Measurements from ENCODE around the gene SLC6A9. TPM values are rescaled to one million over a fixed set of nuclear protein-coding genes. Genes with fewer than 3 reads are reported as not detected.

SLC6A9 gene
- polyA plus RNA-seq (ENCODE audit: insufficient read length in 4 of 4): 1 to 10 TPM; 5.6 to 8.9 (median 7.7) TPM

DNA sequence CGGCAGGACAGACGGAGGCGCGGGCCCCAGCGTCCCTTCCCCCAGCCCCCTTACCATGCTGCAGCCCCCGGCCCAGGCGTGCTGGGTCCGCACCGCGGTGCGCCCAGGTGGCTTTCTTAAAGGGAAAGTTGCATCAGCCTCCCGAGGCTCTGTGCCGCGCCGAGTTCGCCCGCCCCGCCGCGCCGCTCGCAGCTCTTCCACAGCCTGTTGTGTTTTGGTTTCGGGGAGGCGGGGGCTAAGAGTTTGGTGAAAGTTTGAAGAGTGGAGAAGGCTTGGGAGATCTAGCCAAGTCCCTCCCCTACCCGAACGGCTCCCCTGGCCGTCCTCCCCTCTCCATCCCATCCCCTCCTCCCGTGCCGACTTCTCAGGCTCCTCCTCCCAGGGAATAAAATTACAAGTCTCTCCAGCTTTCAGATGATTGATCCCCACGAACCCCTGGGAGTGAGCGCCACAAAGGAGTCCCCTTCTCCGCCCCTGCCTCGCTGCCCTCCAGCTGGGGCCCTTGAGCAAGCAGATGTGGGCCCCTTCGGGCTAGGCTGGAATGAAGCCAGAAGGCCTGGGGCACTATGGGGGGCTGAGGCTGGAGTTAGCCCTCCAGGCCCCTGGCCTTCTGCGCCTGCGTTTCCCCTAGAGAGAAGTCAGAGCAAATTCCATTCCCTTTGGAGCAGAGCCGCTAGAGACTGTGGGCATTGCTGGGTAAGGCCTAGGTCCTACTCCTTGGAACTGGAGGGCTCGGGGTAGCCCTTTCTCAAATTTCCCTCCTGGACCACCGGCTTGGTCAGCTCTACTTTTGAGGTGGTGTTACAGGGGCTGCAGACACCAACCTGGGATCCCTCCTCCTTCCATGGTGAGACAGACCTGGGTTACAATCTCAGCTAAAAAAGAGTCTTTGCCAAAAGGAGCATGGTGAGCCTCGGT lies at the start of gene SLC6A9:
Gene SLC6A9 (minus strand): TSS at position 211 of the 918 bp plus-strand sequence. CDS start 7,185 bp downstream, outside the sequence.
- DNase-seq (ENCODE audit: low read depth in 4 of 4, low spot score in 3 of 4): peak in 3 of 4 donors; percentile 32 to 51 (median 42)

DNA sequence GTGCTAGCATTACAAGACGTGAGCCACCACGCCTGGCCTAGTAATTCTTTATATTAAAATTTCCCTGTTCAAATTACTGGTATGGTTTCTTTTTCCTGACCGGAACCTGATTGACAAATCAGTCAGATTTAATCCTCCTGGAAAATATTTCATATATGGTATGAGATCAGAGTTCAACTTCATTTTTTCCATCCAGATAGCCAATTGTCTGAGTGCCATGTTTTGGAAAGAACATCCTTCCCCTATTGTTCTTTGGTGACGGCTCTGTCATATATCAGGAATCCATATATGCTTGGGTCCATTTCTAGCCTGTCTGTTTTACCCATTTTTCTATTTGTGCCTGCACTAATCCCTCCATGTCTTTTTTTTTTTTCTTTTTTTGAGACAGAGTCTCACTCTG lies 48.3 kb upstream of the SLC6A9 start:
- DNase-seq (ENCODE audit: low read depth in 4 of 4, low spot score in 3 of 4): no peak

DNA sequence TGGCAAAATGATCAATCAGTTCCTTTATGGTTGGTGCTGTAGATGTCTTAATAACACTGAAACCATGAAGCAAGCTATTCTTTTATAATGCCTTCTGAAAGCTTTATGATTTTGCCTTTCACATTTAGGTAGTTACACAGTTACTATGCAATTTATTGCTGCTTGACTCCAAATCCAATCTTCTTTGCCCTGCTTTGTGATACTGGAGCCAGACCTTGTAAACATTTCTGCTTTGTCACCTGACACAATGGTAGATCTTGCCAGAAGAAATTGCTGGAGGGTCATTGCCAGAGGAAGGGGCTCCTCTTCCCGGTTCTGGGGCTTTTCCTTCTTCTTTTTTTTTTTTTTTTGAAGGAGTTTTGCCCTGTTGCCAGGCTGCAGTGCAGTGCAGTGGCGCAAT lies 46.8 kb upstream of the SLC6A9 start:
- DNase-seq (ENCODE audit: low read depth in 4 of 4, low spot score in 3 of 4): no peak

DNA sequence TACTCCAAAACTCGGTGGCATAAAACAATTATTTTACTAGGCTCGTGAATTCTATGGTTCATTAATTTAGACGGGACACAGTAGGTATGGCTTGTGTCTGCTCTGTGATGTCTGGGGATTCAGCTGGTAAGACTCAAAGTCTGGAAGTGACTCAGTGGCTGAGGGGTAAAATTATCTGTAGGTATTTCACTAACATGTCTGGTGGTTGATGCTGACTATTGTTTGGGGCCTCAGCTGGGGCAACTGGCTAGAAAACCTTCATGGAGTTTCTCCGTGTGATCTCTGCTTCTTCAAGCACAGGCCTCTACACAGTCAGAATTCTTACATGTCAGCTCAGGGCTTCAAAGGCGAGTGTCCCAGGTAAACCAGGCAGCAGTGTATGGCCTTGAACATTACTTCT lies 46.2 kb upstream of the SLC6A9 start:
- DNase-seq (ENCODE audit: low read depth in 4 of 4, low spot score in 3 of 4): no peak

DNA sequence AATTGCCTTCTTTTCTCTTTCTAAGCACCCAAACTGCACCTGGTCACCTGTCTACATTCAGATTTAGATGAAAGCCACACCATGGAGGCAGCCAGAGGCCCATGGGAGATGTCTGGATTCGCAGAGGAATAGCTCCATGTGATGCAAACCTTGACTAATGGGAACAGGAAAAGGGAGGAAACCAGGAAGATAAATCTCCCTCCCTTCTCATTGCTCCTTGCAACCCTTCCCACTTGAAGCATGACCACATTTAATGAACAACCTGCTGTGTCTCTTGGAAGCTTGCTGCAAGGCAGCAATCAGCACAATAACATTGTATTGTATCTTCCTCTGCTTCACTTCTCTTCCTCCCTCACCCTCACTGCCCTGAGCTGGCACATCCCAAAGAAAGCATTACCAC lies 44.8 kb upstream of the SLC6A9 start:
- peak in 3 of 4 donors; percentile 31 to 52 (median 45) for DNase-seq (ENCODE audit: low read depth in 4 of 4, low spot score in 3 of 4)

DNA sequence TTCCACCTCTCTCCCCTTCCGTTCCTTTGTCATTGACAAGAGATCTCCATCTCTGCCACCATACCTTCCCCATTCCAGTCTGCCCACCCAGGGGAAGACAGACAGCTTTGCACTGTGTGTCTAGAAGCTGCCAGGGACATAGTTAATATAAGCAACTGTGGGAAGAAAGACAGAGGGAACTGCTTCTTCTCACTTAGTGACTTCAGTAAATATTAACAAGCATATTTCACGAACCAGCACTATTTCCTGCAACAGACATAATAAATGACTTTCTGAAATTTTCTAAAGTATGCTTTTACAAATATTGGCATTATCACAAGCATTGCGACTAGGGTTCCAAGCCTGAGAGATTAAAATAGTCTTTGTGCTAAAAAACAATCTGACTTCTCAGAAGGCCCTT lies 43.2 kb upstream of the SLC6A9 start:
- DNase-seq (ENCODE audit: low read depth in 4 of 4, low spot score in 3 of 4): no peak

DNA sequence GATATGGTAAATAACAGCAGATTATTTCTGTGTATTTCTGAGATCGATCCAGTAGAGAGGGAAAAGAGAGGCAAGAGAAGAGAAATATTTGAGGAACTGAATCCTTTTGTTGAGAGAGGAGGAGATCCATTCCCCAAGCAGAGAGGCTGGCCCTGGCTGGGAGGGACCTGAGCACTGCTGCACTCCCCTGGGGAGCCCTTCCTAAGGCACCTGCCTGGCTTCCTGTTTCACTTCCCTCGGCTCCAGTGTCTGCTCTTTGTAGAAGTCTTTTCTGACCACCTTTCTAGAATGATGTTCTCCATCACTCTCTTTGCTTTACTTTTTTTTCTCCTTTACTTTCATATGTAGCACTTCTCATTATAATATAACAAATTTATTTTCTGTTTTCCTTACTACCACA lies 42.3 kb upstream of the SLC6A9 start:
- DNase-seq (ENCODE audit: low read depth in 4 of 4, low spot score in 3 of 4): no peak

DNA sequence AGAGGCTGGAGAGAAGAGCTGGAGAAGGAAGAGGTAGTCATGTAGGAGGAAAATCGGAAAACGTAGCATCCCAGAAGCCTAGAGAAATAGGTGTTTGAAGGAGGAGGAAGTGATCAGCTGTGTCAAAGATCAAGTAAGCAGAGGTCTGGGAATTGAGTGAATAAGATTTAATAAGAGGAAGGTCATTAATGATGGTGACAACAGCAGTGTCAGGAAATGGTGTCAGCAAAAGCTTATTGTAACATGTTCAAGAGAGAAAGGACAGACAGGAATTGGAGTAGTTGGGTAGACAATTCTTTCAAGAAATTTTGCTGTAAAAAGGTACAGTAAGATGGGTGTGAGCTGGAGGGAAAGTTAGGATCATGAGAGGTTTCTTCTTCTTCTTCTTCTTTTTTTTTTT lies 41.6 kb upstream of the SLC6A9 start:
- DNase-seq (ENCODE audit: low read depth in 4 of 4, low spot score in 3 of 4): no peak

DNA sequence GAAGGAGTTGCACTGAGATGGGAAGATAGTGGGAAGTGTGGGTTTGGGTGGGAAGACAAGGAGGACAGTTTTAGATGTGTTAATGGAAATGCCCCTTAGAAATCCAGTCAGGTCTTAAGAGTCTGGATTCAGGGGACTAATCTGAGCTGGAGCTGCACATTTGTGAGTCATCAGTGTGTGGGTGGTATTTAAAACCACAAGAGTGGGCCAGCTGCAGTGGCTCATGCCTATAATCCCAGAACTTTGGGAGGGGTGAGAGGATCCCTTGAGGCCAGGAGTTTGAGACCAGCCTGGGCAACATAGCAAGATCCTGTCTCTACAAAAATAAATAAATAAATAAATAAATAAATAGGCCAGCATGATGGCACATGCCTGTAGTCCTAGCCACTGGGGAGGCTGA lies 40.9 kb upstream of the SLC6A9 start:
- DNase-seq (ENCODE audit: low read depth in 4 of 4, low spot score in 3 of 4): no peak

DNA sequence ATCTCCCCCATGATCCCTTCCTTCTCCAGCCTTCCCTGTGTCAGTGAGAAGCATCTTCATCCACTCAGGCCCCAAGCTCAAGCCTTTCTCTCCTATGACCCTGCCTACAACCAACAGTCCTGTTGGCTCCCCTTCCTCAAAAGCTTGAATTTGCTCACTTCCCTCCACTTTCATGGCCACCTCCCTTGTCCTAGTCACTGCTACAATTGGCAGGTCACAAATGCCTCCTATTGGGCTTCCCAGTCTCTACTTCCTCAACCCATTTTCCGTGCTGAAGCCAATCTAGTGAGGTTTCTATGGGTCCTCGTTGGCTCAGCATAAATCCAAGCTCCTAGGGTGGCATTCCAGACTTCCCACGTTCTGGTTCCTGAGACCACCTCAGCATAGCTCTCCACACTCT lies 40.2 kb upstream of the SLC6A9 start:
- DNase-seq (ENCODE audit: low read depth in 4 of 4, low spot score in 3 of 4): no peak

DNA sequence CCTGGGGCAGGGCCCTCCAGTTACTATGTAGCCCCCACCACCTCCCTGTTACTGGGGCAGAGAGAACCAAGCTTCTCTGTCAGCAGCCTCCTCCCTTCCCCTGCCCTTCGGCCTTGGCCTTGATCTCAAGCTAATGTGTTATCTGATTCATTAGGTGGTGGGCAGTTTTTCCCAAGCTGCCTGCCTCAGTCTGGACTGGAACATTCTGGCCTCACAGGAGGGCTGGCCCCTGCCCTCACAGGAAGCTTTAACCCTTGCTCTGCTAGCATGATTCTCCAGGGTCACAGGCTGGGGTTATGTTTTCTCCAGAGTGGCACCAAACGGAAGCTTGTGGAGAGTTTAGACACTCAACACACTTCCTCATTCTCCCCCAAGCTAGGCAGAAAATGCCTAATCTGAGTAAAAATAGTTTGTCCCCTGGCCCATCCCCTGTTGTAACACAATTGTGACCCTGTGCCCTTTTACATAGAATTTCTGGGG lies 37.2 kb upstream of the SLC6A9 start:
- no peak for DNase-seq (ENCODE audit: low read depth in 4 of 4, low spot score in 3 of 4)

DNA sequence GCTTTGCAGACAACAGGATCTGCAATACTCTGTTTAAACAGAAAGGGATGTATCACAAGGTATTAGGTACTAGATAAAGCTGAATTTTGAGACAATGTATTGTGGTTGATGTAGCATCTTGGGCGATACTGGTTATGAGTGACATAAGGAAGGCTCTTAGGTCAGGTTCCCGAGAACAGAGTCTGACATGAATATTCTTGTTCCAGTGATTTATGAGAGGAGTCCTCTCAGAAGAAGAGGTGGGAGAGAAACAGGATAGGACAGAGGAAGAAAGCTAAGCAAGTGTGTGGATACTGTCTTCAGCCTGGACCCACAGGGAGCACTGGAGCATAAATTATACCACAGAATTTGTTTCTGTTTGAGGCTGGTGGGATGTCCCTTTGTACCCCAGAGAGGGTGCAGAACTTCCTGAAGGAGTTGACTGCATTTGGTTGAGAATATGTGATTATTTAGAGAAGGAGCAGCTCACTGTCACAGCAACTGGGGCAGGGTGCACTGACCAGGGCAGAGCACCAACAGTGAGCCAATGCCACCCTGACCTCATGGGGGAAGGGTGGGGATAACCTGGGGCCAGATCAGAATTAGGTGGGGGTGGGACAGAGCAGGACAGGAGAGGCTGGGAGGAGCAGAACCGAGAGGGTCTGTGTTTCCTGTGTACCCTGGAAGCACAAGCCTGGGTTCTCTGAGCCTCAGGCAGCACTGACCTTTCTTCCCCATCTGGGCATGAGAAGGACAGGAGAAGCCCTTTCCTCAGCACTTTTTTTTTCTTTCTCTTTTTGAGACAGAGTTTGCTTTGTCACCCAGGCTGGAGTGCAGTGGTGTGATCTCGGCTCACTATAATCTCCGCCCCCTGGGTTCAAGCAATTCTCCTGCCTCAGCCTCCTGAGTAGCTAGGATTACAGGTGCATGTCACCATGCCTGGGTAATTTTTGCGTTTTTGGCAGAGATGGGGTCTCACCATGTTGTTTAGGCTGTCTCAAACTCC lies 36.3 kb upstream of the SLC6A9 start:
- DNase-seq (ENCODE audit: low read depth in 4 of 4, low spot score in 3 of 4): no peak

DNA sequence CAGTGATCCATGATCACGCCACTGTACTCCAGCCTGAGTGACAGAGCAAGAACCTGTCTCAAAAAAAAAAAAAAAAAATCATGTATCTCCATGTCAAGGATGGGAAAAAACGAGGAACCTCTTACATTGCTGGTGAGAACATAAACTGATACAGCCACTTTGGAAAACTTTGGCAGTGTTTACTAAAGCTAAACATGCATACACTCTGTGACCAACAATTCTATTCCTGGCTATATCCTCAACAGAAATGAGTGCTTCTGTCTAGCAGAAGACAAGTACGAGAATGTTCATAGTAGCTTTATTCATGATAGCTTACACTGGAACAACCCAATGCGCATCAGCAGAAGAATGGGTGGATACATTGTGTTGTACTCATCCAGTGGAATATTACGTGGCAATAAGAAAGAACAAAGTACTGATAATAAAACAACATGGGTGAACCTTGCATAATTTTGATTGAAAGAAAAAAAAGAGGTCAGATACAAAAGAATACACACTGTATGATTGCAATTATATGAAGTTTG lies 31.5 kb upstream of the SLC6A9 start:
- no peak for DNase-seq (ENCODE audit: low read depth in 4 of 4, low spot score in 3 of 4)

DNA sequence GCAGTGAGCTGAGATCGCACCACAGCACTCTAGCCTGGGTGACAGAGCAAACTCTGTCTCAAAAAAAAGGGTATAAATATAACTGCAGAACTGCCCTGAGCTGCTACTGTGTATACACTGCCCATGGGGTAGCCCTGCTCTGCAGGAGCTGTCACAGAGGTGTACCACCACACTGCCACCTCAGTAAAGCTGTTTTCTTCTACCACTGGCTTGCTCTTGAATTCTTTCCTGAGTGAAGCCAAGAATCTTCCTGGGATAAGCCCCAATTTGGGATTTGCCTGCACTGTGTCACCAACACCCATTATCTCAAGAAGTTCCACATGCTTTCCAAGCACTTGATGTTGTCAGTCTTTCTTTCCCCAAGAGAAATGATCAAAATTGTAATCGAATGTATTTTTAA lies 30.6 kb upstream of the SLC6A9 start:
- DNase-seq (ENCODE audit: low read depth in 4 of 4, low spot score in 3 of 4): no peak

DNA sequence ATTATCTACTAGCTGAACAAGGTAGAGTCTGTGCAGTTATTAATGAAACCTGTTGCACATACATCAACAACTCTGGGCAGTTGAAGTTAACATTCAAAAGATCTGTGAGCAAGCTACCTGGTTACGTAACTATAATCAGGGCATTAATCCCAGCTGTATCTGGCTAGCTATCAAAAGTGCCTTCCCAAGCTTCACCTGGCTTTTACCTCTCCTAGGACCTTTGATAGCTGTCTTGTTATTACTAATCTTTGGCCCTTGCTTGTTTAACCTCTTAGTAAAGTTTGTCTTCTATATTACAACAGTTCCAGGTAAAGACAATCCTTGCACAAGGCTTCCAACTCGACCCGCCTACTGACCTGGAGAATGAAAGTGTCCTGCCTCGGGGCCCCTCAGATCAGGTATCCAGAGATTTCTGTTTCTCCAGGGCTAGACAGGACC lies 29.6 kb upstream of the SLC6A9 start:
- DNase-seq (ENCODE audit: low read depth in 4 of 4, low spot score in 3 of 4): no peak

DNA sequence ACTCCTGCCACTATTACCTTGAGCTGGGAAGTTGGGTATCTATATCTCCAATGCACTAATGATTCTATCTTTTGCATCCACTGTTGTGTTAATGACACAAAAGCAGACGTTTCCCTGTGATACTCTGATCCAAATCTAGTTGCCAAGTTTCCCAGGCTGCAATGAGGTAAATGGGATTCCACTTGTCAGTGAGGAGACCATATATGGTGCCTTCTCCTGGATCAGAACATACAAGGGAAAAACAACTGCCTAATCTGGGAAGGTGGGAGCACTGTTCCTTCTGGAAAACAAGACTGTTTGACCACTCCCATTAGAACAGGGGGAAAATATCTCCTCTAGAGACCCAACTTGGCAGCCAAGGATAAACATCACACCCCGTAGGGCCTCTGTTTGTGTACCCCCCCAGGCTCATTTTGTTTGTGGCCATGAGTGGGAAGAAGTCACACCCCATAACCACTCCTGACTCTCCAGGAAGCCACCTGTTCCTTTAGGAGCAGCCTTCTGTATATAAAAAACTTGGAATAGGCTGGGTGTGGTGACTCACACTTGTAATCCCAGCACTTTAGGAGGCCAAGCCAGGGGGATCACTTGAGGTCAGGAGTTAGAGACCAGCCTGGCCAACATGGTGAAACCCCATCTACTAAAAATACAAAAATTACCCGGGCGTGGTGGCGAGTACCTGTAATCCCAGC lies 28.5 kb upstream of the SLC6A9 start:
- DNase-seq (ENCODE audit: low read depth in 4 of 4, low spot score in 3 of 4): no peak

DNA sequence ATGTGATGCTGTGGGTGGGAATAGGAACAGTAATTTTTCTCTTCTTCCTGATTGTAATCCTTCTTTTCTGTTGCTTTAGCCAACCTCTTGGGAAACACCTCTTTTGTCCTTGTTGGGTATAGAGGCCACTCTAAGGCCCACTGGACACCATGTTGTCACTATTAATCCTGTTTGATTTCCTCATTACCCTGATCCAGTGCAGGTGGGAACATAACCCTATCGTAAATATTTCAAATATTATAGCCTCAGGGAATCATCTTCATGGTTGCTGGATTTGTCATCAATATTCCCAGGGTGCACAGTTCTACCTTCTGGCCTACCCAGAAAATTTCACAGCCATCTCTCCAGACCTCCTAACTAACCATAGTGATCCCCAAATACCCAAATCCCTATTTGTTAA lies 27.9 kb upstream of the SLC6A9 start:
- no peak for DNase-seq (ENCODE audit: low read depth in 4 of 4, low spot score in 3 of 4)

DNA sequence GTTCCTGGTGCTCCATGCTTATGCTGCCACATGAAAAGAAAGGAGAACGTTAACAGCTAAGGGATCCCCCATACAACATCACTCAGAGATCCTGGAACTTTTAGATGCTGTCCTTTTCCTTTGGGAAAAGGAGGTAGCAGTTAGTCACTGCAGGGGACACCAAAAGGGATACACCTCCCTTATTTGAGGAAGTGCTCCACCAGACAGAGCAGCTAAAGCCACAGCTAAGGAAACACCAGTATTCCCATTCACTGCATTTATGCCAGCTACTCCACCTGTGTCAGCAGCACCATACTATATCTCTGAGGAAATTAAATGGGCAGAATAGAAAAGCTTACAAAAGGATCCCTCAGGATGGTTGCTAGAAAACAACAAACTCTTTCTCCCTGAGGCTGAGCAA lies 26.0 kb upstream of the SLC6A9 start:
- DNase-seq (ENCODE audit: low read depth in 4 of 4, low spot score in 3 of 4): no peak

DNA sequence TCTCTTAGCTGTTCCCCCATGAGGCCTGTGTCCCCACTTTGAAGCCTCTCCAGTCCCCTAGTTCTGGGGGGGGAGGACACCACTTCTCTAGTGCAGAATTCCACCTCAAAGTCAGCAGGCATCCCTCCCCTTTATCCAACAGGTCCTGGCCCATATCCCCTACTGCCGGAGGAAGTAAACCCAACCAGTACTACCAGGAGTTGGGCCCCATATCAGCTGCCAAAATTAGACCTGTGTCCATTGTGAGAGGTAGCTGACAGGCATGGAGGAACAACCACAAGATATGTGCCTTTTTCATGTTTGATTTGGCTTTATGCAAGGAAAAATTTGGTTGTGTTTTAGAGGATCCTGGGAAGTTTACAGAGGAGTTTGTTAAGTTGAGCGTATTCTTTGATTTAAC lies 22.1 kb upstream of the SLC6A9 start:
- DNase-seq (ENCODE audit: low read depth in 4 of 4, low spot score in 3 of 4): no peak

DNA sequence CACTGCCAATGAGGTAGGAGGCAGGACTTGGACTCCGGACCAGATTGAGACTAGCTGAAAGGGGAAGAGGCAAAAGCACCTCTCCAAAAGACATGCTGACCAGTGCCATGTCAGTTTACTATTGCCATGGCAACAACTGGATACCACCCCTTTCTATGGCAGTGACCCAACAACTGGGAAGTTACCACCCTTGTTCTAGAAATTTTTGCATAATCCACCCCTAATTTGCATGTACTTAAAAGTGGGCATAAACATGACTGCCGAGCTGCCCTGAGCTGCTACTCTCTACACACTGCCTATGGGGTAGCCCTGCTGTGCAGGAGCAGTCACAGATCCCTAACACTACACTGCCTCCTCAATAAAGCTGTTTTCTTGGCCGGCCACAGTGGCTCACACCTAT lies 19.0 kb upstream of the SLC6A9 start:
- DNase-seq (ENCODE audit: low read depth in 4 of 4, low spot score in 3 of 4): no peak
